ENCODE results near the gene DEGS2.

The DEGS2 gene

GRCh38 chr14:100192672-100193416 is 33.4 kb upstream of the DEGS2 start (continued):
- TF ChIP-seq BCL6B (tag by site-specific recombination; IDR thresholded peaks at IDR 0.05), result no peak
- TF ChIP-seq ZNF311 (tag by site-specific recombination; IDR thresholded peaks at IDR 0.05; ENCODE audit: borderline replicate concordance), result no peak
- no peak for TF ChIP-seq GLI2 (tag by site-specific recombination; IDR thresholded peaks at IDR 0.05; ENCODE audit: borderline replicate concordance, low read depth)
- peak; percentile 79 for TF ChIP-seq ZBTB17 (tag by site-specific recombination; IDR thresholded peaks at IDR 0.05)
- TF ChIP-seq ZXDB (tag by site-specific recombination; IDR thresholded peaks at IDR 0.05), result peak; percentile 69; the same call in 1 of the 2 replicates
- TF ChIP-seq, protein P1, sequence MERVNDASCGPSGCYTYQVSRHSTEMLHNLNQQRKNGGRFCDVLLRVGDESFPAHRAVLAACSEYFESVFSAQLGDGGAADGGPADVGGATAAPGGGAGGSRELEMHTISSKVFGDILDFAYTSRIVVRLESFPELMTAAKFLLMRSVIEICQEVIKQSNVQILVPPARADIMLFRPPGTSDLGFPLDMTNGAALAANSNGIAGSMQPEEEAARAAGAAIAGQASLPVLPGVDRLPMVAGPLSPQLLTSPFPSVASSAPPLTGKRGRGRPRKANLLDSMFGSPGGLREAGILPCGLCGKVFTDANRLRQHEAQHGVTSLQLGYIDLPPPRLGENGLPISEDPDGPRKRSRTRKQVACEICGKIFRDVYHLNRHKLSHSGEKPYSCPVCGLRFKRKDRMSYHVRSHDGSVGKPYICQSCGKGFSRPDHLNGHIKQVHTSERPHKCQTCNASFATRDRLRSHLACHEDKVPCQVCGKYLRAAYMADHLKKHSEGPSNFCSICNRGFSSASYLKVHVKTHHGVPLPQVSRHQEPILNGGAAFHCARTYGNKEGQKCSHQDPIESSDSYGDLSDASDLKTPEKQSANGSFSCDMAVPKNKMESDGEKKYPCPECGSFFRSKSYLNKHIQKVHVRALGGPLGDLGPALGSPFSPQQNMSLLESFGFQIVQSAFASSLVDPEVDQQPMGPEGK (tag by site-specific recombination; IDR thresholded peaks at IDR 0.05), result peak; percentile 72
- no peak; the same call in 1 of the 2 replicates for TF ChIP-seq ZNF2 (tag by site-specific recombination; IDR thresholded peaks at IDR 0.05)
- no peak for TF ChIP-seq ZNF626 (tag by site-specific recombination; IDR thresholded peaks at IDR 0.05)
- no peak for TF ChIP-seq ZNF362 (tag by site-specific recombination; IDR thresholded peaks at IDR 0.05)
- no peak for TF ChIP-seq ZNF133 (tag by site-specific recombination; IDR thresholded peaks at IDR 0.05)
- no peak for TF ChIP-seq REPIN1 (tag by site-specific recombination; IDR thresholded peaks at IDR 0.05; ENCODE audit: low read depth)
- no peak; the same call in 1 of the 2 replicates for TF ChIP-seq ZBTB48 (tag by site-specific recombination; IDR thresholded peaks at IDR 0.05)
- TF ChIP-seq HIC1 (tag by site-specific recombination; IDR thresholded peaks at IDR 0.05), result peak; percentile 98
- no peak for TF ChIP-seq ZNF521 (tag by site-specific recombination; IDR thresholded peaks at IDR 0.05)
- TF ChIP-seq ZNF791 (tag by site-specific recombination; IDR thresholded peaks at IDR 0.05), result no peak
- TF ChIP-seq ZNF155 (tag by site-specific recombination; IDR thresholded peaks at IDR 0.05), result no peak
- TF ChIP-seq ZNF416 (tag by site-specific recombination; IDR thresholded peaks at IDR 0.05), result no peak
- TF ChIP-seq ZNF530 (tag by site-specific recombination; IDR thresholded peaks at IDR 0.05; ENCODE audit: low read depth), result no peak
- TF ChIP-seq ZNF366 (tag by site-specific recombination; conservative IDR thresholded peaks at IDR 0.05), result no peak
- no peak for TF ChIP-seq ZNF433 (tag by site-specific recombination; IDR thresholded peaks at IDR 0.05; ENCODE audit: low read depth)
- TF ChIP-seq YY2 (tag by site-specific recombination; IDR thresholded peaks at IDR 0.05), result no peak
- no peak for TF ChIP-seq FEZF1 (tag by site-specific recombination; IDR thresholded peaks at IDR 0.05)
- no peak for TF ChIP-seq ZNF548 (tag by site-specific recombination; IDR thresholded peaks at IDR 0.05)
- peak; percentile 62; the same call in 1 of the 2 replicates for TF ChIP-seq ZNF146 (tag by site-specific recombination; IDR thresholded peaks at IDR 0.05)
- no peak for TF ChIP-seq ZBTB1 (tag by site-specific recombination; IDR thresholded peaks at IDR 0.05)
- TF ChIP-seq ZFP3 (tag by site-specific recombination; IDR thresholded peaks at IDR 0.05; ENCODE audit: low read depth), result peak; percentile 66
- TF ChIP-seq ZNF37A (tag by site-specific recombination; IDR thresholded peaks at IDR 0.05), result no peak
- peak; percentile 76 for TF ChIP-seq ZNF341 (tag by site-specific recombination; IDR thresholded peaks at IDR 0.05; ENCODE audit: low read depth)
- TF ChIP-seq KLF7 (tag by site-specific recombination; IDR thresholded peaks at IDR 0.05; ENCODE audit: borderline replicate concordance), result peak; percentile 63; the same call in 1 of the 2 replicates
- peak; percentile 96 for TF ChIP-seq ZBTB8A (tag by site-specific recombination; IDR thresholded peaks at IDR 0.05)
- TF ChIP-seq ZNF335 (tag by site-specific recombination; conservative IDR thresholded peaks at IDR 0.05), result peak; percentile 78
- TF ChIP-seq ZNF473 (tag by site-specific recombination; IDR thresholded peaks at IDR 0.05), result no peak
- TF ChIP-seq ZNF488 (tag by site-specific recombination; IDR thresholded peaks at IDR 0.05), result no peak
- TF ChIP-seq ZNF585B (tag by site-specific recombination; IDR thresholded peaks at IDR 0.05), result no peak
- no peak for TF ChIP-seq TRIM28 (IDR thresholded peaks at IDR 0.05; ENCODE audit: borderline replicate concordance, low read length)

All from HEK293 (cell line).